Activated CD8-positive, alpha-beta memory T cell treated with anti-CD3 and anti-CD28 coated beads for 4 hours (primary cell): ENCODE results near the gene MCU.
"Not testable (repeated sequence)": the region's sequence is repeated elsewhere in the genome, so short reads cannot be mapped to it uniquely, and the experiment has no call there.

Experiments
- DNase-seq, 2 donors: peaks; one replicate each; pipeline ENCODE4 v3.0.0-alpha.2; 2020; ENCODE audit warnings: low read depth in 2 of 2

The MCU gene

GRCh38 chr10:72761498-72761897, 69.6 kb downstream of the MCU start:
- DNase-seq = no peak

DNA sequence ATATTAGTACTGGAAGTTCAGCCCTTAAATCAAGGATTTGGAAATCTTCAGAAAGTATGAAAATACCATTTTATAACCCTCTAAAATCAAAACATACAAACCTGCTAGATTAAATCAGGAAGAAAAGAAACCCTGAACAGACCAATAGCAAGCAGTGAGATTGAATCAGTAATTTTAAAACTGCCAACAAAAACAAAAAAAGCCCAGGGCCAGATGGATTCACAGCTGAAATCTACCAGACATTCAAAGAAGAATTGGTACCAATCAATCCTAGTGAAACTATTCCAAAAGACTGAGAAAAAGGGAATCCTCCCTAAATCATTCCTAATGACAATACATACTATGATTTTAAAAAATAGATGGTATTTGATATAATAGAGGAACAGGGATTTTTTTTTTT, 70.1 kb downstream of the MCU start:
- DNase-seq = no peak

- no peak for DNase-seq
Observed at GRCh38 chr10:72763201-72763600, 71.3 kb downstream of the MCU start.

DNA sequence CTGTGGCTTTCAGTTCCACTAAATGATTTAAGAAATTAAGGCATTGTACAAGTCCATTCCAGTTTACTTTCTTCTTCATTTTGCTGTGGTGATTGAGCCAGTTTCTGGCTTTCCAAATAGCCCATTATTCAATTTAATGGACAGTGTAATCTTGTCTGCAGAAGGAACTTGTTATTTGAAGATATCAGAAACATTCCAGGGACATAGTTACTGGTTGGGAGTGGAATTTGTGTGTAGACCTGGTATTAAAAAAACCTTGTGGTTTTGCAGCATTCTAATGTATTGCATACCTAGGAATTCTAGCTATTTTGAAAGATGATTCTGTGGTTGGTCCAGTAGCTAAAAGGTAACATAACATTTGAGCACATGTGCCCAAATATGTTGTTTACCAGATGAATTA, 72.2 kb downstream of the MCU start:
- DNase-seq = no peak

- no peak for DNase-seq
Observed at GRCh38 chr10:72765051-72765745, 73.3 kb downstream of the MCU start.

- DNase-seq = not testable (repeated sequence)
Observed at GRCh38 chr10:72771195-72771594, 79.3 kb downstream of the MCU start.

GRCh38 chr10:72772031-72772430, 80.1 kb downstream of the MCU start:
- no peak for DNase-seq

GRCh38 chr10:72779874-72780273, 87.9 kb downstream of the MCU start:
- no peak for DNase-seq

DNA sequence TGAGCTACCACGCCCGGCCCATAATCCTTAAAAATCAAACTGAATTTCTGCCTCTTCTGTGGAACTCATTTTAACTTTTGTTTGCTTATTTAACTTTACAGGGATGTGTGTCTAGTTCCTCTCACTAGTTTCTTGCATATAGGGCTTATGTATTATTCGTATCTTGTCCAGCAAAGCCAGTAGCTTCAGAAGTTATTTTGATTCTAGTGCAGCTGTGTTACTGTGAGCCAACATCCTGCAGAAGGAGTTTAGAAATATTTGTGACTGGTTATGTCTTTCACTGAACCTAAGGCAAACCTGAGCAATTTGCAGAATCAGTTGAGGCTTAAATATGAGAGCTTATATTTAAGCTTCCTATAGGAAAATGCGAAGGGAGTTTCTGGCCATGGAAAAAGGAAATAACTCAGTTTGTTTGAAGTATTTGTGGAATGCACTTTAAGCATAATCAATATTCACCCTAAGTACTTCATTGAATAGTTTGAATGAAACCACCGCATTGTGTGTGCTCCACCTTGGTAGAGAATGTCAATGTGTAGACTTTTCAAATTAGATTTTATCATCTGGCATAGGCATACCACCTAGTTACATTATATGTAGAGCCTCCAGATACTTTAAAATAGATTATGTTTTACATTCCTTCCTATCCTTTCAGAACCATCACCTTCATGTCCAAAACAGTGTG, 90.8 kb downstream of the MCU start:
- no peak for DNase-seq

- no peak for DNase-seq
Observed at GRCh38 chr10:72783410-72783833, 91.5 kb downstream of the MCU start.

DNA sequence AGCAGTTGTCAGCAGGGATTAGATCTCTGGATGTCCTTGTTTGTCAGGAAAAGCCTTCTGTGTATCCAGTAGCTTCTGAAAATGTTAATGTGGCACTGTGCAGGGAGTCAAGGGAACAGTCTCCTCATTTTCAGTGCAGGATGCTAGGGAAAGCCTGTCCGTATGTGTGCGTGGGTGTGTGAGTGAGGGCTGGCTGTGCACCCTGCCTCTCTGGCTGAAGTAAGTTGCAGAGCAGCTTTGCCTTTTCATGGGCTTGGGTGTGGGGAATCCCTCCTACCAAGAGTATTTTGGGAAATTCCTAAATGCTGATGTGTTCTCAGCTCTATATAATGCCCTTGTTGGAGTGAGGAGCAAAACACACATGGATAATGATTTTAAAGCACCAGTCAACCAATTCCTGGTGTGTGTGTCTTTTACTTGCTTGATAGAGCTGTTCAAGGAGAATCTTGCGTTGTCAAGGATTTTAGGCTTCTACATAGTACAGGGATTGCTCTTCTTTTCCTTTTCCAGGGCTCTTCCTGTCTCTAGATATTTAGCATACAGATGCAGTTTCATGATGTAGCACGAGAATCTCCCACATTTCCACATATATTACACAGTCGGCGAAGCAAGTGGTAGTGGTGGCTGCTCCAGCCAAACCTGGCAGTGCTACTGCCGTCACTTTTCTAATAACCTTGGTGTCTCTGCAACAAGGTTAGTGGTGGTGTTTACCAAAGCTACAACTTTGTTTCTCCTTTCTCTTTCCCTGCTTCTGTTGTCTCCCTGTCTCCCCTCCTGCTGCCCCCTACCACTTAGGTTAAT, 92.8 kb downstream of the MCU start:
- DNase-seq = no peak

DNA sequence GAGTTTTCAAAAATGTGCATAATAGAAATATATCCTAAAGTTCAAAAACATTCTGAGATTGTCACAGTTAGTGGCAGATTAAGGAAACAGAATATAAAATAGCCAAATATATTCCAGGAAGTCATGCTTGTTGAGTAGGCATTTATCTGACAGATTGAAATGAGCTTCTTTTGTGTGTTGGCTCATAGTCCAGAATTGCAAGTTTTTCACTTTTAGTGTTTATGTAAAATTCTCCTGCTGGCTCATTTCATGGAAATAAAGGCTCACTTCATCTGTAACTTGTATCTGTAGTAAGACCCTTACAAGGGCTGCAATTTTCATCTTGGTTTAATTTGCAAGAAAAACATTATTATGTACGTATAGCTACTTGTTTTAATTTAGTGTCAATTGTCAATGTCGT, 93.5 kb downstream of the MCU start:
- DNase-seq = no peak

DNA sequence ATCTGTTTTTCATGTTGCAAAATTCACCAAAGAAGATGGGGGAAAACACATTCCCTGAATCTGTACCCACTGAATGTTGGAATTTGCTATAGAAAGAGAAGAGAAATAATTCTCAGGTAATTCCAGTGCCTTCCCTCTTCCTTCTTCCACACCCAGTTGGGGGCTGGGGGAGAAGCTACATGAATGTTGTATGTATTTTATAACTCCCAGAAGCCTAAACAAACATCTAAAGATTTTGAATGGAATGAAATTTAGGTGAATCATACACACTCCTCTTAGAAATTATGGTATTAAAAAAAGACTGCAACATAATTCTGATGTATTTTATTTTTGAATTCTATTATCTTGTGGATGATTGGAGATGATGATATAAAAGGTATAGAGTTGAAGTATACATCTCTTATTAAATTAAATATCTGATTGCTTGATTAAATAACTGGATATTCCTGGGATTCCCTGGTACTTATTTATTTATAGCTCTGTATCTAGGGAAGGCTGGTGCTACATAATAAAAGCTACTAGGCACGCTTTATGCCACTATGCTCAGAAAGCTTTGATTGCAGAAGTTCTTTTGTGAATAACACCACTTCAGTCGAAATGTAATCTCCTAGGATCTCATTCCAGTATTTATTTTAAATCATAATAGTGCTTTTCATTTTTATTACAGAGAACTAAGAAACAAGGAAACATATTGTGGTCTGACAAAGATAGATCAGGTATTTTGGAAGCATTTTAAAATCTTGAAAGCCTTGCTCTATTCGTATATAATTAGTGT, 98.5 kb downstream of the MCU start:
- no peak for DNase-seq

GRCh38 chr10:72792288-72792687, 100.3 kb downstream of the MCU start:
- no peak for DNase-seq

- DNase-seq = no peak
Observed at GRCh38 chr10:72793752-72794151, 101.8 kb downstream of the MCU start.

GRCh38 chr10:72794260-72794659, 102.3 kb downstream of the MCU start:
- no peak for DNase-seq

DNA sequence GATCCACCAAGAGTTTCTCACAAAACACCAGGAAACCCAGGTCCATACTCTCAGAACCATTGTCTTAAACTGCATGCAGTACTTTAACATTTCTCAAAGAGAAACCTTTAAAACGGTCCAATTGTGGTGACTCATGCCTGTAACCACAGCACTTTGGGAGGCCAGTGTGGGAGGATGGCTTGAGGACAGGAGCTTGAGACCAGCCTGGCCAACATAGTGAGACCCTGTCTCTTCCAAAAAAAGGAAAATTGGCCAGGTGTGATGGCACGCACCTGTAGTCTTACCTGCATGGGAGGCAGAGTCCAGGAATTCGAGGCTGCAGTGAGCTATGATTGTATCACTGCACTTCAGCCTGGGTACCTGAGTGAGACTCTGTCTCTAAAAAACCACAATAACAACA, 104.1 kb downstream of the MCU start:
- DNase-seq = no peak

- DNase-seq = no peak
Observed at GRCh38 chr10:72796538-72796937, 104.6 kb downstream of the MCU start.

- no peak for DNase-seq
Observed at GRCh38 chr10:72800000-72800740, 108.2 kb downstream of the MCU start.

GRCh38 chr10:72800741-72801092, 108.8 kb downstream of the MCU start:
- DNase-seq = no peak

GRCh38 chr10:72801263-72801868, 109.4 kb downstream of the MCU start:
- no peak for DNase-seq
